IMR-90 (cell line): Measurements from ENCODE around the gene SAMD10.

Experiments
- BHLHE40 ChIP-seq: fragments of 150-350 bp; IDR thresholded peaks from 2 replicates; pipeline ENCODE4 v1.6.1; 2016; ENCODE audit warnings: mild to moderate bottlenecking, low read depth, low read length
- CHD1 ChIP-seq: IDR thresholded peaks from 2 replicates; pipeline ENCODE4 v1.6.1; 2012; ENCODE audit warnings: low read depth, low read length, improper control_type of control experiment
- MAZ ChIP-seq: IDR thresholded peaks from 2 replicates; pipeline ENCODE4 v1.6.1; 2012; ENCODE audit warnings: low read depth, mild to moderate bottlenecking, low read length, improper control_type of control experiment, moderate library complexity, borderline replicate concordance
- MXI1 ChIP-seq: IDR thresholded peaks from 2 replicates; pipeline ENCODE4 v1.6.1; 2012; ENCODE audit warnings: low read depth, mild to moderate bottlenecking, low read length, moderate library complexity, borderline replicate concordance
- POLR2A ChIP-seq: IDR thresholded peaks from 2 replicates; pipeline ENCODE4 v1.6.1; 2012; ENCODE audit warnings: mild to moderate bottlenecking, low read depth, low read length
- RAD21 ChIP-seq: IDR thresholded peaks from 2 replicates; pipeline ENCODE4 v1.6.1; 2012; ENCODE audit warnings: low read length, improper control_type of control experiment
- RFX5 ChIP-seq: IDR thresholded peaks from 2 replicates; pipeline ENCODE4 v1.8.0; 2012; ENCODE audit warnings: low read depth, mild to moderate bottlenecking, low read length, moderate library complexity
- TF ChIP-seq, protein P1 (sequence below): conservative IDR thresholded peaks from 2 replicates; pipeline ENCODE4 v1.5.1; 2012; ENCODE audit warnings: mild to moderate bottlenecking, low read depth, low read length, improper control_type of control experiment
- TF ChIP-seq, protein P2 (sequence below): fragments of 150-350 bp; IDR thresholded peaks from 2 replicates; pipeline ENCODE4 v1.6.1; 2017; ENCODE audit warnings: mild to moderate bottlenecking, antibody characterized with exemption, low read length, low read depth

- TF ChIP-seq, protein P1, sequence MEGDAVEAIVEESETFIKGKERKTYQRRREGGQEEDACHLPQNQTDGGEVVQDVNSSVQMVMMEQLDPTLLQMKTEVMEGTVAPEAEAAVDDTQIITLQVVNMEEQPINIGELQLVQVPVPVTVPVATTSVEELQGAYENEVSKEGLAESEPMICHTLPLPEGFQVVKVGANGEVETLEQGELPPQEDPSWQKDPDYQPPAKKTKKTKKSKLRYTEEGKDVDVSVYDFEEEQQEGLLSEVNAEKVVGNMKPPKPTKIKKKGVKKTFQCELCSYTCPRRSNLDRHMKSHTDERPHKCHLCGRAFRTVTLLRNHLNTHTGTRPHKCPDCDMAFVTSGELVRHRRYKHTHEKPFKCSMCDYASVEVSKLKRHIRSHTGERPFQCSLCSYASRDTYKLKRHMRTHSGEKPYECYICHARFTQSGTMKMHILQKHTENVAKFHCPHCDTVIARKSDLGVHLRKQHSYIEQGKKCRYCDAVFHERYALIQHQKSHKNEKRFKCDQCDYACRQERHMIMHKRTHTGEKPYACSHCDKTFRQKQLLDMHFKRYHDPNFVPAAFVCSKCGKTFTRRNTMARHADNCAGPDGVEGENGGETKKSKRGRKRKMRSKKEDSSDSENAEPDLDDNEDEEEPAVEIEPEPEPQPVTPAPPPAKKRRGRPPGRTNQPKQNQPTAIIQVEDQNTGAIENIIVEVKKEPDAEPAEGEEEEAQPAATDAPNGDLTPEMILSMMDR: no peak
- TF ChIP-seq, protein P2, sequence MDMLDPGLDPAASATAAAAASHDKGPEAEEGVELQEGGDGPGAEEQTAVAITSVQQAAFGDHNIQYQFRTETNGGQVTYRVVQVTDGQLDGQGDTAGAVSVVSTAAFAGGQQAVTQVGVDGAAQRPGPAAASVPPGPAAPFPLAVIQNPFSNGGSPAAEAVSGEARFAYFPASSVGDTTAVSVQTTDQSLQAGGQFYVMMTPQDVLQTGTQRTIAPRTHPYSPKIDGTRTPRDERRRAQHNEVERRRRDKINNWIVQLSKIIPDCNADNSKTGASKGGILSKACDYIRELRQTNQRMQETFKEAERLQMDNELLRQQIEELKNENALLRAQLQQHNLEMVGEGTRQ: no peak
- TF ChIP-seq MAZ (no peak), CHD1 (no peak), BHLHE40 (no peak), POLR2A (no peak), MXI1 (no peak), RFX5 (no peak), RAD21 (no peak)
Measured at GRCh38 chr20:63962426-63963347, 16.8 kb downstream of the SAMD10 start.
